ENCODE results near the gene NSD2. TPM values are rescaled to one million over a fixed set of nuclear protein-coding genes. Genes with fewer than 3 reads are reported as not detected.

The NSD2 gene
- total and polyA plus RNA-seq, 4 donors, result 5.1 to 71.5 (median 11.6) TPM

GRCh38 chr4:1824746-1825145 lies 46.4 kb upstream of the NSD2 start:
- Histone ChIP-seq H3K4me3 (ENCODE audit: low read depth in 1 of 3, low read length in 3 of 3) (no peak overlapping the region), H3K9me3 (ENCODE audit: control insufficient read depth in 4 of 4, low read length in 3 of 4) (no peaks in the 10 kb centered on the region), H3K9ac (ENCODE audit: low read depth in 1 of 2, low read length in 2 of 2) (no peak overlapping the region), H3K4me1 (ENCODE audit: control insufficient read depth in 4 of 4, insufficient read depth in 4 of 4, low read length in 3 of 4) (peaks cover 0 to 2% (median under 1%) of the 10 kb centered on the region in 4 donors), H3K36me3 (ENCODE audit: control insufficient read depth in 4 of 4, insufficient read depth in 3 of 4, low read depth in 1 of 4, low read length in 3 of 4) (peaks cover 8 to 55% (median 24%) of the 10 kb centered on the region in 4 donors), H3K27me3 (ENCODE audit: control insufficient read depth in 4 of 4, insufficient read depth in 4 of 4, low read length in 3 of 4) (no peaks in the 10 kb centered on the region), H3K27ac (ENCODE audit: low read depth in 1 of 2, low read length in 2 of 2) (no peak overlapping the region)
- 93% methylated on average over 11 of the region's 11 CpGs for WGBS
- no peak for TF ChIP-seq RXRA (IDR thresholded peaks at IDR 0.05)
- no peak for TF ChIP-seq ZBTB33 (IDR thresholded peaks at IDR 0.05)
- TF ChIP-seq HNF4G (IDR thresholded peaks at IDR 0.05), result no peak
- no peak for TF ChIP-seq JUND (IDR thresholded peaks at IDR 0.05)
- no peak for TF ChIP-seq RAD21 (IDR thresholded peaks at IDR 0.05)
- TF ChIP-seq TAF1 (conservative IDR thresholded peaks at IDR 0.05), result no peak
- no peak for TF ChIP-seq SP1 (IDR thresholded peaks at IDR 0.05)
- TF ChIP-seq GABPA (IDR thresholded peaks at IDR 0.05 in 1 of 2, conservative IDR thresholded peaks at IDR 0.05 in 1 of 2), result no peak
- TF ChIP-seq ATF3 (IDR thresholded peaks at IDR 0.05), result no peak
- no peak for TF ChIP-seq HNF4A (conservative IDR thresholded peaks at IDR 0.05)
- TF ChIP-seq EGR1 (IDR thresholded peaks at IDR 0.05; ENCODE audit: low read depth in 2 of 2), result no peak
- TF ChIP-seq NR2F2 (IDR thresholded peaks at IDR 0.05), result no peak
- TF ChIP-seq FOXA2 (IDR thresholded peaks at IDR 0.05), result no peak
- TF ChIP-seq REST (IDR thresholded peaks at IDR 0.05), result no peak
- TF ChIP-seq MAX (IDR thresholded peaks at IDR 0.05), result no peak
- no peak for TF ChIP-seq CTCF (IDR thresholded peaks at IDR 0.05; ENCODE audit: low read depth, low read length, missing input control)
- no peak for TF ChIP-seq FOXA1 (IDR thresholded peaks at IDR 0.05)
- TF ChIP-seq YY1 (IDR thresholded peaks at IDR 0.05), result no peak
- no peak for DNase-seq (ENCODE audit: low spot score)

All from liver (tissue), 9 donors.